Measurements from ENCODE around the gene UBA1. TPM values are rescaled to one million over a fixed set of nuclear protein-coding genes. Genes with fewer than 3 reads are reported as not detected.

The UBA1 gene
- total and polyA plus RNA-seq, 2 of the 13 experiments (the other 11 are each of a cell fraction or from before 2014, with no cell fraction given) = 93.3 to 129 TPM

- TF ChIP-seq ZNF639 (CRISPR knock-in tag; conservative IDR thresholded peaks at IDR 0.05) = no peak
- TF ChIP-seq ZNF225 (CRISPR knock-in tag; IDR thresholded peaks at IDR 0.05) = no peak
- TF ChIP-seq MAFK (conservative IDR thresholded peaks at IDR 0.05 in 1 of 2, IDR thresholded peaks at IDR 0.05 in 1 of 2; ENCODE audit: low read length in 2 of 2) = no peak
- TF ChIP-seq SIN3A (IDR thresholded peaks at IDR 0.05; ENCODE audit: borderline replicate concordance, low read depth, low read length) = peak; percentile 23; the same call in 1 of the 2 replicates
- TF ChIP-seq ZNF34 (CRISPR knock-in tag; IDR thresholded peaks at IDR 0.05; ENCODE audit: borderline replicate concordance) = no peak
- no peak for TF ChIP-seq GFI1 (CRISPR knock-in tag; IDR thresholded peaks at IDR 0.05; ENCODE audit: borderline replicate concordance)
- TF ChIP-seq ZNF407 (CRISPR knock-in tag; IDR thresholded peaks at IDR 0.05; ENCODE audit: not compliant biosample characterization) = no peak
- no peak for TF ChIP-seq ZNF282 (IDR thresholded peaks at IDR 0.05; ENCODE audit: partially characterized antibody)
- no peak; the same call in 2 of the 3 replicates for TF ChIP-seq MXI1 (IDR thresholded peaks at IDR 0.05; ENCODE audit: borderline replicate concordance, low read depth, low read length)
- no peak for TF ChIP-seq MAF1 (CRISPR knock-in tag; IDR thresholded peaks at IDR 0.05; ENCODE audit: borderline replicate concordance)
- TF ChIP-seq PTBP1 (IDR thresholded peaks at IDR 0.05; ENCODE audit: low read depth, low read length, poor library complexity, severe bottlenecking) = no peak
- TF ChIP-seq AGO1 (IDR thresholded peaks at IDR 0.05; ENCODE audit: low read depth, low read length, poor library complexity, severe bottlenecking) = no peak
- no peak for TF ChIP-seq ZNF12 (CRISPR knock-in tag; IDR thresholded peaks at IDR 0.05)
- TF ChIP-seq RFX5 (IDR thresholded peaks at IDR 0.05; ENCODE audit: low read depth, low read length) = no peak
- peak; percentile 84 for TF ChIP-seq POLR2G (IDR thresholded peaks at IDR 0.05; ENCODE audit: low read depth, low read length)
- no peak for TF ChIP-seq BHLHE40 (IDR thresholded peaks at IDR 0.05; ENCODE audit: low read length)
Measured at GRCh38 chrX:47193475-47194193, at the start of gene UBA1 (continued).
